H9 (cell line): ENCODE data around the gene SLC25A40. TPM values are rescaled to one million over a fixed set of nuclear protein-coding genes. Genes with fewer than 3 reads are reported as not detected.

Experiments
- DNase-seq: peaks from one replicate; pipeline ENCODE4 v3.0.0-alpha.2; 2017
- H2AFZ ChIP-seq: one replicate; pipeline ENCODE4 v1.6.1; 2013; ENCODE audit warnings: mild to moderate bottlenecking, low read length, control low read depth, moderate library complexity
- H2AK5ac ChIP-seq: 2 replicates; pipeline ENCODE4 v1.6.1; 2013; ENCODE audit warnings: low read length, control low read depth, mixed read lengths; ENCODE audit not compliant: insufficient read length
- H2BK120ac ChIP-seq: one replicate; pipeline ENCODE4 v1.6.1; 2013; ENCODE audit warnings: low read depth, mild to moderate bottlenecking, low read length, control low read depth, inconsistent platforms; ENCODE audit not compliant: poor library complexity, severe bottlenecking
- H2BK12ac ChIP-seq: 2 replicates; pipeline ENCODE4 v1.6.1; 2013; ENCODE audit warnings: low read length, control low read depth, mixed read lengths, low read depth; ENCODE audit not compliant: insufficient read length
- H2BK15ac ChIP-seq: 2 replicates; pipeline ENCODE4 v1.6.1; 2013; ENCODE audit warnings: low read depth, low read length, control low read depth
- H2BK20ac ChIP-seq: one replicate; pipeline ENCODE4 v1.6.1; 2013; ENCODE audit warnings: low read depth, mild to moderate bottlenecking, low read length, control low read depth, inconsistent platforms; ENCODE audit not compliant: poor library complexity, severe bottlenecking
- H2BK5ac ChIP-seq: 2 replicates; pipeline ENCODE4 v1.6.1; 2013; ENCODE audit warnings: low read length, control low read depth, mixed read lengths; ENCODE audit not compliant: insufficient read length
- H3K14ac ChIP-seq: 2 replicates; pipeline ENCODE4 v1.6.1; 2013; ENCODE audit warnings: low read length, control low read depth; ENCODE audit not compliant: insufficient read depth
- H3K18ac ChIP-seq: 2 replicates; pipeline ENCODE4 v1.6.1; 2013; ENCODE audit warnings: low read depth, mild to moderate bottlenecking, mixed read lengths, low read length, control low read depth; ENCODE audit not compliant: insufficient read length
- H3K23ac ChIP-seq: 2 replicates; pipeline ENCODE4 v1.6.1; 2013; ENCODE audit warnings: low read length, control low read depth, mixed read lengths, low read depth; ENCODE audit not compliant: insufficient read length
- H3K23me2 ChIP-seq: 2 replicates; pipeline ENCODE4 v1.6.1; 2013; ENCODE audit warnings: low read depth, mild to moderate bottlenecking, mixed read lengths, low read length, control low read depth; ENCODE audit not compliant: insufficient read length, poor library complexity, severe bottlenecking
- H3K27ac ChIP-seq: 2 replicates; pipeline ENCODE4 v1.5.1; 2013; ENCODE audit warnings: low read length, control low read depth, mixed read lengths, low read depth; ENCODE audit not compliant: insufficient read length
- H3K27me3 ChIP-seq: 2 replicates; pipeline ENCODE4 v1.6.1; 2013; ENCODE audit warnings: low read length, control low read depth, inconsistent platforms; ENCODE audit not compliant: insufficient read depth
- H3K4ac ChIP-seq: 2 replicates; pipeline ENCODE4 v1.6.1; 2013; ENCODE audit warnings: low read depth, mild to moderate bottlenecking, control low read depth, inconsistent platforms, low read length, moderate library complexity
- H3K4me1 ChIP-seq: 2 replicates; pipeline ENCODE4 v1.6.1; 2013; ENCODE audit warnings: low read length, control low read depth, inconsistent platforms; ENCODE audit not compliant: insufficient read depth
- H3K4me2 ChIP-seq: 2 replicates; pipeline ENCODE4 v1.6.1; 2013; ENCODE audit warnings: low read length, control low read depth, mixed read lengths; ENCODE audit not compliant: insufficient read length, insufficient read depth
- H3K56ac ChIP-seq: 2 replicates; pipeline ENCODE4 v1.6.1; 2013; ENCODE audit warnings: low read depth, mild to moderate bottlenecking, mixed read lengths, low read length, control low read depth; ENCODE audit not compliant: insufficient read length
- H3K79me1 ChIP-seq: 2 replicates; pipeline ENCODE4 v1.6.1; 2013; ENCODE audit warnings: low read depth, mild to moderate bottlenecking, moderate library complexity, low read length, control low read depth, inconsistent platforms; ENCODE audit not compliant: insufficient read depth, poor library complexity, severe bottlenecking
- H3K79me2 ChIP-seq: 2 replicates; pipeline ENCODE4 v1.6.1; 2013; ENCODE audit warnings: low read length, control low read depth, inconsistent platforms; ENCODE audit not compliant: insufficient read depth
- H3K9ac ChIP-seq: 2 replicates; pipeline ENCODE4 v1.6.1; 2013; ENCODE audit warnings: low read length, control low read depth, mixed read lengths; ENCODE audit not compliant: insufficient read length; ENCODE audit errors: extremely low read depth
- H3K9me3 ChIP-seq: one replicate; pipeline ENCODE4 v1.6.1; 2013; ENCODE audit warnings: low read depth, low read length, inconsistent platforms; ENCODE audit not compliant: control insufficient read depth
- H3T11ph ChIP-seq: one replicate; pipeline ENCODE4 v1.6.1; 2013; ENCODE audit warnings: mild to moderate bottlenecking, low read length, control low read depth, inconsistent platforms
- H4K20me1 ChIP-seq: one replicate; pipeline ENCODE4 v1.6.1; 2013; ENCODE audit not compliant: control insufficient read depth, insufficient read length, insufficient read depth
- H4K5ac ChIP-seq: 2 replicates; pipeline ENCODE4 v1.6.1; 2013; ENCODE audit warnings: low read depth, mild to moderate bottlenecking, mixed read lengths, low read length, control low read depth; ENCODE audit not compliant: insufficient read length
- H4K8ac ChIP-seq: replicated peaks from 2 replicates; pipeline ENCODE4 v1.6.1; 2013; ENCODE audit warnings: low read length, control low read depth, mixed read lengths, low read depth; ENCODE audit not compliant: insufficient read length
- H4K91ac ChIP-seq: 2 replicates; pipeline ENCODE4 v1.6.1; 2013; ENCODE audit warnings: low read depth, mild to moderate bottlenecking, moderate library complexity, mixed read lengths, low read length, control low read depth; ENCODE audit not compliant: insufficient read length
- H3K27ac Mint-ChIP-seq, 3 experiments: 2 replicates in 2 of 3; 3 replicates in 1 of 3; pipeline ENCODE4 v1.8.0; 2020 to 2021; ENCODE audit warnings: mixed read lengths in 3 of 3, mild to moderate bottlenecking in 1 of 3, moderate library complexity in 1 of 3
- H3K27me3 Mint-ChIP-seq: 2 replicates; pipeline ENCODE4 v1.8.0; 2021; ENCODE audit warnings: low read depth, mild to moderate bottlenecking, moderate library complexity, mixed read lengths
- H3K36me3 Mint-ChIP-seq, 3 experiments: 2 replicates in 2 of 3; 3 replicates in 1 of 3; pipeline ENCODE4 v1.8.0; 2020 to 2021; ENCODE audit warnings: low read depth in 3 of 3, mixed read lengths in 3 of 3; ENCODE audit not compliant: insufficient read depth in 1 of 3
- H3K4me1 Mint-ChIP-seq, 2 experiments: 2 replicates each; pipeline ENCODE4 v1.8.0; 2020; ENCODE audit warnings: mixed read lengths in 2 of 2
- H3K4me3 Mint-ChIP-seq, 2 experiments: 2 replicates in 1 of 2; 3 replicates in 1 of 2; pipeline ENCODE4 v1.8.0; 2020 to 2021; ENCODE audit warnings: mild to moderate bottlenecking in 2 of 2, mixed read lengths in 2 of 2, moderate library complexity in 1 of 2
- H3K9me3 Mint-ChIP-seq, 2 experiments: 2 replicates in 1 of 2; 3 replicates in 1 of 2; pipeline ENCODE4 v1.8.0; 2020; ENCODE audit warnings: mild to moderate bottlenecking in 2 of 2, mixed read lengths in 2 of 2, moderate library complexity in 1 of 2
- CTCF ChIP-seq: fragments of 200-600 bp; sonication (generic); conservative IDR thresholded peaks from 3 replicates; pipeline ENCODE4 v1.8.0; 2021; ENCODE audit warnings: antibody characterized with exemption, mild to moderate bottlenecking
- WGBS: extraction: QIAGEN DNeasy Blood & Tissue Kit; methylation state at CpG from one replicate; pipeline ENCODE4 v1.1.7; 2013; ENCODE audit warnings: missing lambda C conversion rate, low lambda C conversion rate, mixed read lengths; ENCODE audit not compliant: insufficient read length; ENCODE audit errors: extremely low coverage; 5-methylcytosine and 5-hydroxymethylcytosine counted together
- total RNA-seq: library from RNA; stranded (reverse); gene quantifications from 2 replicates; pipeline ENCODE4 v1.2.1, GENCODE V29; 2021

Gene SLC25A40
- total RNA-seq, 1 experiment from 2014 or later = 10.4 TPM

DNA sequence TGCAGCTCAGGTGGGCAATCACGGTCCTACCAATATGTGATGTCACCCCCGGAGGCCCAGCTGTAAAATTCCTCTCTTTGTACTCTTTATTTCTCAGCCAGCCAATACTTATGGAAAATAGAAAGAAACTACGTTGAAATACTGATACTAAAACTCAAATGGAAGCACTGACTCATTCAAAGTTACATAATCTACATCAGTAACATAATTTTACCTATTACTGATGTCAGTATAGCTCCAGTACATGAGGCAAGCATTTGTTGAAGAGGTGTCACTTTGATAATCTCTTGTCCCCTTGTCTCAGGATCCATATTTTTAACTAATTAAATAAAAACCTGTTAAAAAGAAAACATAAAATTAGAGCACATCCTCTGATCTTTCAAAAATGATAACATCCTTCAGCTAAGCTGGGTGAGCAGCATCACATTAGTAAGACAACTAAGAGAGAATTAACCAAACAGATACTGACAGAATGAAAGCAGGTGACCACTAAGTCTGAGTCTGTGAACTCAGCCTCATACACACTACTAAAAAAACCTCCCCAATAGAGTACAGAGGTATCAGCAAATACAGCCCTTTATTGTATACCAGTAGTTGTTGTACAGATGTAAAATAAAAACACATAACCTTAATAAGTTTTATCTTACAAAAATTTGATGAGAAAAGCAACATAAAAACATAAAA lies 17.6 kb downstream of the SLC25A40 start:
- H3K36me3 Mint-ChIP-seq = peaks cover 27 to 44% (median 36%) of the 10 kb centered on the region in 3 experiments
- Histone ChIP-seq H4K8ac (no peak overlapping the region), H2AFZ (no peak overlapping the region), H2BK20ac (no peak overlapping the region), H3K18ac (no peak overlapping the region), H2BK5ac (no peak overlapping the region), H3K4me2 (no peak overlapping the region), H3K14ac (no peak overlapping the region), H3K9ac (no peak overlapping the region), H2BK15ac (no peak overlapping the region), H2AK5ac (no peak overlapping the region), H4K91ac (no peak overlapping the region), H3T11ph (no peak overlapping the region), H3K4me1 (no peaks in the 10 kb centered on the region; the same call in 1 of the 2 replicates), H4K5ac (no peak overlapping the region), H3K23ac (no peak overlapping the region), H3K79me1 (no peaks in the 10 kb centered on the region), H4K20me1 (no peaks in the 10 kb centered on the region), H3K27me3 (no peaks in the 10 kb centered on the region), H3K4ac (no peak overlapping the region), H2BK12ac (no peak overlapping the region), H3K9me3 (no peaks in the 10 kb centered on the region), H3K27ac (no peak overlapping the region), H2BK120ac (no peak overlapping the region), H3K23me2 (no peaks in the 10 kb centered on the region), H3K79me2 (no peaks in the 10 kb centered on the region), H3K56ac (no peak overlapping the region)
- no peak overlapping the region for H3K4me3 Mint-ChIP-seq
- peak overlapping the region in 2 of 3 experiments; percentile 48 to 89; a peak in 3 of 7 replicates for H3K27ac Mint-ChIP-seq
- no CpG with 5 or more reads among the region's 3 CpGs for WGBS
- no peaks in the 10 kb centered on the region; the same call in 1 of the 2 replicates for H3K27me3 Mint-ChIP-seq
- TF ChIP-seq CTCF = no peak
- peaks cover 4 to 6% of the 10 kb centered on the region in 2 experiments for H3K4me1 Mint-ChIP-seq
- no peak for DNase-seq
- peaks cover under 1 to 3% of the 10 kb centered on the region in 2 experiments; a peak in 3 of 5 replicates for H3K9me3 Mint-ChIP-seq
